GM12874 (cell line): ENCODE measurements around the gene PHOSPHO2.
A peak's percentile ranks its signal among the peaks of the same experiment; 100 is the strongest.

Experiments
- CTCF ChIP-seq: IDR thresholded peaks from 2 replicates; pipeline ENCODE4 v1.5.1; 2011; ENCODE audit warnings: low read depth, mild to moderate bottlenecking, control low read depth, low read length, moderate library complexity; ENCODE audit not compliant: insufficient read depth

Gene PHOSPHO2

GRCh38 chr2:169683425-169684134 lies 10.7 kb upstream of the PHOSPHO2 start:
- no peak for TF ChIP-seq CTCF

DNA sequence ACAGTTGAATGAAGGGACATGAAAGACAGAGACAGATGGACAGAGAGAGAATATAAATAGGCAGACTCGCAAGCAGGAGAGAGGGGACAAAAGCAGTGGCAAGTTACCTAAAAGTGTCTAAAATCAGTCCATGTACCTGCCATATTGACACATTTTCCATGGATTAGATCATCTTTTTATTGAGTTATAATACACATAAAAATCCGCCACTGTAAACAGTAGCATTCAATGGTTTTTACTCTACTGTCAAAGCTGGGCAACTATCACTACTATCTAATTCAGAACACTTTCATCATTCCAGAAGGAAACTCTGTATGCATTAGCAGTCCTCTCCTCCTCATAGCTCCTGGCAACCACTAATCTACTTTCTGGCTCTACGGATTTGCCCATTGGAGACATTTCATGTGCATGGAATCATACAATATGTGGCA lies 10.1 kb upstream of the PHOSPHO2 start:
- TF ChIP-seq CTCF = no peak

DNA sequence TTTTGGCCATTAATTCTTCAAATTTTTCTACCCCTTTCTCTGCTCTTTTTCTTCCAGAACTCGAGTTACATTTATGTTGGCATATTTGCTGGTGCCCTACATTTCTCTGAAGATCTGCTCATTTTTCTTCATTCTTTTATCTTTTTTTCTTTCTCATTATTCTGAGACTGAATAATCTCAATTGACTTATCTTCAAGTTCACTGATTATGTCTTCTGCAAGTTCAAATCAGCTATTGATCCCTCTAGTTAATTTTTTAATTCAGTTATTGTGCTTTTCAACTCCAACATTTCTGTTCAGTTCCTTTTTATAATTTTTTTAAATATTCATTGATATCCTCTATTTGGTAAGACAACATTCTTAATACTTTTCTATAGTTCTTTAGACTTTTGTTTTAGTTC lies 3.3 kb upstream of the PHOSPHO2 start:
- no peak for TF ChIP-seq CTCF

- no peak for TF ChIP-seq CTCF
These were observed 1.6 kb upstream of the PHOSPHO2 start for GRCh38 chr2:169692718-169693117.

DNA sequence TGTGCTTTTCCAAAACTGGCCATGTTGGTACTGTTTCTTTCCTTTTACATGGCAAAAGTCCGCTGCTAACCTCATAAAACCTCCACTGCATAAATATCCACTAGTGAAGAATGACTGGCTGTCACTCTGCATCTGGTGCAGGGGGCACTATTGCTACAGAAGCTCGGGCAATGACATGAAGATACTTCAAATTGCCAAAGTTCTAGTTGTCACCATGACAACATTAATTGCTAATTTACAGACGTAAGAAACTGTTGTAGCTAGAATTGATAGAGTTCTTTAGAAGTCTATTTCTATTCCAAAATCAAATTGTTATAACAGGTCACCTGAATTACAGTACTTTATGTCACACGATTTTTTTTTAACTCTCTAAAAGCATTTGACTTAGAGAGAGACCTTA lies 909 bp upstream of the PHOSPHO2 start:
- TF ChIP-seq CTCF = peak; percentile 18; the same call in 1 of the 2 replicates

DNA sequence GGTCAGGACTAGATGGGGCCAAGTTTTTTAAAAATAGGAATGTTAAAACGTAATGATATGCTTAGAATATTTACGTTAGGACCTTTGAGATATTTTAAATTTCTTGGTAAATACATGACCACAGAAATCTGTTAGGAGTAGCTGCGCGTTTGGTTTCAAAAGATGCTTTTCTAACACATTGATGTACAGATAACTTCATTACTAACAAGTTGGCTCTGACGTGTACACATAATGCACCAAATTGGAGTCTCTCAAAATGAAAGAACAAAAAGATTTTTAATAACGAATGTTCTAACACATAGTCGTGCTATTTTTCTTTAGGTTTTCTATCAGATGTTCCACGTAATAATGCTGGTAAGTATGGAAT lies 608 bp downstream of the PHOSPHO2 start:
- TF ChIP-seq CTCF = no peak

GRCh38 chr2:169696381-169696780 lies 2.1 kb downstream of the PHOSPHO2 start:
- TF ChIP-seq CTCF = no peak
